ENCODE data around the gene MRPL53. TPM values are rescaled to one million over a fixed set of nuclear protein-coding genes. Genes with fewer than 3 reads are reported as not detected.

Gene MRPL53
- total RNA-seq, 1 experiment from 2014 or later = 98.1 TPM

GRCh38 chr2:74474481-74474880 lies 2.0 kb upstream of the MRPL53 start:
- DNase-seq (ENCODE audit: low read depth, low spot score) (no peak), ATAC-seq (no peak)
- Histone ChIP-seq H3K4me3 (ENCODE audit: low read depth in 2 of 2, low read length in 2 of 2) (no peak overlapping the region), H3K27ac (ENCODE audit: low read length) (no peak overlapping the region), H3K9me3 (ENCODE audit: control insufficient read depth, insufficient read depth, low read depth, low read length) (no peaks in the 10 kb centered on the region), H3K36me3 (ENCODE audit: control insufficient read depth, insufficient read depth, low read length) (peaks cover 3% of the 10 kb centered on the region; the same call in 1 of the 2 replicates), H3K4me1 (ENCODE audit: control insufficient read depth, insufficient read depth, low read length) (no peaks in the 10 kb centered on the region; the same call in 1 of the 2 replicates), H3K27me3 (ENCODE audit: control insufficient read depth, insufficient read depth, low read length) (no peaks in the 10 kb centered on the region)
- in situ Hi-C loops (cut with HindIII; ENCODE audit: low pct_unique_long_range_greater_than_20kb, low sequenced_read_pairs) (no loop called here), intact Hi-C loops (cut with micrococcal nuclease; ENCODE audit: unreplicated experiment) (no loop called here)
- ChIA-PET CTCF (interaction anchor here (0.7 kb wide), 1 partner anchor 734 kb away, joined by 8 read pairs; no protein-coding TSS in a partner anchor), POLR2A (interaction anchor here (0.7 kb wide), 2 partner anchors 16 to 53 kb away, joined by 7 to 9 read pairs; no protein-coding TSS in a partner anchor)
- TF ChIP-seq POLR2AphosphoS5 (IDR thresholded peaks at IDR 0.05; ENCODE audit: low read depth, low read length) (no peak), TCF7L2 (IDR thresholded peaks at IDR 0.05; ENCODE audit: low read depth, low read length) (no peak), REST (IDR thresholded peaks at IDR 0.05; ENCODE audit: insufficient read depth in 1 of 2, low read depth in 2 of 2, low read length in 1 of 2) (no peak), CTCF (IDR thresholded peaks at IDR 0.05) (no peak), SIN3A (IDR thresholded peaks at IDR 0.05; ENCODE audit: borderline replicate concordance, insufficient read depth, low read depth, low read length) (no peak)
- no TSS peak for BruUV-seq (replicated peaks)

GRCh38 chr2:74472945-74473258 lies 422 bp upstream of the MRPL53 start:
- ChIA-PET CTCF (interaction anchor here (1.5 kb wide), 1 partner anchor 10 kb away, joined by 6 read pairs; the partner anchor contains the start of genes CCDC142 and TTC31), POLR2A (no interaction called here)
- ATAC-seq (no peak; the same call in 1 of the 2 replicates), DNase-seq (ENCODE audit: low read depth, low spot score) (no peak)
- no peak for TF ChIP-seq REST (IDR thresholded peaks at IDR 0.05; ENCODE audit: insufficient read depth in 1 of 2, low read depth in 2 of 2, low read length in 1 of 2)
- intact Hi-C loops (cut with micrococcal nuclease; ENCODE audit: unreplicated experiment) = no loop called here
- H3K9me3 ChIP-seq (ENCODE audit: control insufficient read depth, insufficient read depth, low read depth, low read length) = no peaks in the 10 kb centered on the region
- no peaks in the 10 kb centered on the region for H3K27me3 ChIP-seq (ENCODE audit: control insufficient read depth, insufficient read depth, low read length)
- H3K4me3 ChIP-seq (ENCODE audit: low read depth in 2 of 2, low read length in 2 of 2) = peak overlapping the region; percentile 70 to 86
- H3K36me3 ChIP-seq (ENCODE audit: control insufficient read depth, insufficient read depth, low read length) = peaks cover 3% of the 10 kb centered on the region; the same call in 1 of the 2 replicates
- in situ Hi-C loops (cut with HindIII; ENCODE audit: low pct_unique_long_range_greater_than_20kb, low sequenced_read_pairs) = no loop called here
- peak overlapping the region; percentile 95 for H3K27ac ChIP-seq (ENCODE audit: low read length)
- BruUV-seq (replicated peaks) = no TSS peak
- no peaks in the 10 kb centered on the region; the same call in 1 of the 2 replicates for H3K4me1 ChIP-seq (ENCODE audit: control insufficient read depth, insufficient read depth, low read length)

Measured in Panc1 (cell line).